Stimulated activated CD8-positive, alpha-beta memory T cell treated with anti-CD3 and anti-CD28 coated beads, Interleukin-7, amount 100 ng/mL, for 1 hour (primary cell): Measurements from ENCODE around the gene TAF1B.
"Not testable (repeated sequence)": the region's sequence is repeated elsewhere in the genome, so short reads cannot be mapped to it uniquely, and the experiment has no call there.

Source experiments
- DNase-seq, 2 donors: peaks; one replicate each; pipeline ENCODE4 v3.0.0-alpha.2; 2020; ENCODE audit warnings: low read depth in 2 of 2

TAF1B gene

GRCh38 chr2:9830685-9831410, 12.4 kb upstream of the TAF1B start:
- no peak for DNase-seq

- no peak for DNase-seq
Measured at GRCh38 chr2:9831670-9832069, 11.6 kb upstream of the TAF1B start.

GRCh38 chr2:9832586-9832985, 10.7 kb upstream of the TAF1B start:
- DNase-seq = no peak

GRCh38 chr2:9835068-9835467, 8.2 kb upstream of the TAF1B start:
- DNase-seq = not testable (repeated sequence)

- no peak for DNase-seq
Measured at GRCh38 chr2:9836074-9836473, 7.2 kb upstream of the TAF1B start.

- no peak for DNase-seq
Measured at GRCh38 chr2:9836517-9836916, 6.8 kb upstream of the TAF1B start.

GRCh38 chr2:9837451-9837850, 5.8 kb upstream of the TAF1B start:
- DNase-seq = no peak

- no peak for DNase-seq
Measured at GRCh38 chr2:9838391-9838790, 4.9 kb upstream of the TAF1B start.

- DNase-seq = no peak
Measured at GRCh38 chr2:9842487-9843228, 616 bp upstream of the TAF1B start.

- no peak for DNase-seq
Measured at GRCh38 chr2:9844036-9844483, 786 bp downstream of the TAF1B start.

- no peak for DNase-seq
Measured at GRCh38 chr2:9844576-9844975, 1.3 kb downstream of the TAF1B start.

- DNase-seq = no peak
Measured at GRCh38 chr2:9846554-9846953, 3.3 kb downstream of the TAF1B start.

- DNase-seq = no peak
Measured at GRCh38 chr2:9847140-9847539, 3.9 kb downstream of the TAF1B start.

- DNase-seq = no peak
Measured at GRCh38 chr2:9852881-9853280, 9.6 kb downstream of the TAF1B start.

- no peak for DNase-seq
Measured at GRCh38 chr2:9857814-9858729, 14.8 kb downstream of the TAF1B start.

- DNase-seq = no peak
Measured at GRCh38 chr2:9858730-9859068, 15.4 kb downstream of the TAF1B start.

GRCh38 chr2:9860922-9861580, 17.8 kb downstream of the TAF1B start:
- not testable (repeated sequence) for DNase-seq

- DNase-seq = no peak
Measured at GRCh38 chr2:9867881-9868280, 24.6 kb downstream of the TAF1B start.

GRCh38 chr2:9873337-9873736, 30.1 kb downstream of the TAF1B start:
- DNase-seq = no peak

- no peak for DNase-seq
Measured at GRCh38 chr2:9877026-9877425, 33.8 kb downstream of the TAF1B start.

GRCh38 chr2:9877726-9878125, 34.5 kb downstream of the TAF1B start:
- no peak for DNase-seq
